ENCODE data around the gene AASDH. TPM values are rescaled to one million over a fixed set of nuclear protein-coding genes. Genes with fewer than 3 reads are reported as not detected.

Gene AASDH
- polyA plus RNA-seq, 1 of the 3 experiments (the other 2 are of a cell fraction): 4.4 TPM

GRCh38 chr4:56386091-56386490 lies 1.2 kb downstream of the AASDH start:
- Histone ChIP-seq H3K9me3 (no peaks in the 10 kb centered on the region), H3K27me3 (ENCODE audit: insufficient read depth) (no peaks in the 10 kb centered on the region), H3K36me3 (replicated peaks in 1 of 2; ENCODE audit: control insufficient read depth in 1 of 2, insufficient read depth in 2 of 2, low read length in 1 of 2) (peaks cover 5 to 23% of the 10 kb centered on the region in 2 experiments), H3K4me2 (peak overlapping the region; percentile 81), H3K27ac (ENCODE audit: low read depth in 2 of 2, low read length in 1 of 2) (peak overlapping the region; percentile 2 to 98; a peak in 3 of 4 replicates), H4K20me1 (ENCODE audit: insufficient read depth) (no peaks in the 10 kb centered on the region), H3K9me2 (no peaks in the 10 kb centered on the region), H3K9ac (peak overlapping the region; percentile 89; the same call in 1 of the 2 replicates), H3K4me3 (ENCODE audit: low read depth in 2 of 2, low read length in 1 of 2) (peak overlapping the region; percentile 38 to 90), H3K79me2 (ENCODE audit: insufficient read depth) (peaks cover 40% of the 10 kb centered on the region), H3F3A (replicated peaks; ENCODE audit: insufficient read depth) (peaks cover 20% of the 10 kb centered on the region), H3K4me1 (ENCODE audit: control insufficient read depth in 1 of 2, insufficient read depth in 2 of 2, low read depth in 1 of 2, low read length in 1 of 2) (peaks cover 0 to 12% of the 10 kb centered on the region in 2 experiments; a peak in 3 of 4 replicates), H2AFZ (ENCODE audit: low read depth) (peak overlapping the region; percentile 88)
- TF ChIP-seq EZH2phosphoT487 (IDR thresholded peaks at IDR 0.05; ENCODE audit: borderline replicate concordance, low read depth) (no peak), RXRA (IDR thresholded peaks at IDR 0.05; ENCODE audit: borderline replicate concordance, low read depth) (no peak), RAD21 (IDR thresholded peaks at IDR 0.05; ENCODE audit: low read length) (no peak), NRF1 (IDR thresholded peaks at IDR 0.05; ENCODE audit: low read depth, low read length) (no peak), RCOR1 (IDR thresholded peaks at IDR 0.05; ENCODE audit: low read length) (no peak), REST (IDR thresholded peaks at IDR 0.05; ENCODE audit: low read depth, low read length) (no peak), GATA2 (CRISPR knock-in tag; IDR thresholded peaks at IDR 0.05) (no peak), YY1 (IDR thresholded peaks at IDR 0.05; ENCODE audit: low read depth) (no peak), SIN3A (IDR thresholded peaks at IDR 0.05; ENCODE audit: borderline replicate concordance, low read depth, low read length) (no peak), TEAD4 (IDR thresholded peaks at IDR 0.05; ENCODE audit: borderline replicate concordance, insufficient read depth) (no peak), GABPA (IDR thresholded peaks at IDR 0.05; ENCODE audit: low read depth) (no peak), EP300 (IDR thresholded peaks at IDR 0.05; ENCODE audit: borderline replicate concordance in 1 of 2, low read depth in 1 of 2, low read length in 1 of 2) (no peak), RFX5 (IDR thresholded peaks at IDR 0.05; ENCODE audit: low read length) (no peak), TCF12 (IDR thresholded peaks at IDR 0.05) (no peak), MAX (IDR thresholded peaks at IDR 0.05; ENCODE audit: low read depth) (no peak), FOXJ3 (CRISPR knock-in tag; IDR thresholded peaks at IDR 0.05) (no peak)
- TF ChIP-seq, protein P1, sequence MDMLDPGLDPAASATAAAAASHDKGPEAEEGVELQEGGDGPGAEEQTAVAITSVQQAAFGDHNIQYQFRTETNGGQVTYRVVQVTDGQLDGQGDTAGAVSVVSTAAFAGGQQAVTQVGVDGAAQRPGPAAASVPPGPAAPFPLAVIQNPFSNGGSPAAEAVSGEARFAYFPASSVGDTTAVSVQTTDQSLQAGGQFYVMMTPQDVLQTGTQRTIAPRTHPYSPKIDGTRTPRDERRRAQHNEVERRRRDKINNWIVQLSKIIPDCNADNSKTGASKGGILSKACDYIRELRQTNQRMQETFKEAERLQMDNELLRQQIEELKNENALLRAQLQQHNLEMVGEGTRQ (IDR thresholded peaks at IDR 0.05; ENCODE audit: borderline replicate concordance, low read depth, low read length): no peak
- TF ChIP-seq, protein P2, sequence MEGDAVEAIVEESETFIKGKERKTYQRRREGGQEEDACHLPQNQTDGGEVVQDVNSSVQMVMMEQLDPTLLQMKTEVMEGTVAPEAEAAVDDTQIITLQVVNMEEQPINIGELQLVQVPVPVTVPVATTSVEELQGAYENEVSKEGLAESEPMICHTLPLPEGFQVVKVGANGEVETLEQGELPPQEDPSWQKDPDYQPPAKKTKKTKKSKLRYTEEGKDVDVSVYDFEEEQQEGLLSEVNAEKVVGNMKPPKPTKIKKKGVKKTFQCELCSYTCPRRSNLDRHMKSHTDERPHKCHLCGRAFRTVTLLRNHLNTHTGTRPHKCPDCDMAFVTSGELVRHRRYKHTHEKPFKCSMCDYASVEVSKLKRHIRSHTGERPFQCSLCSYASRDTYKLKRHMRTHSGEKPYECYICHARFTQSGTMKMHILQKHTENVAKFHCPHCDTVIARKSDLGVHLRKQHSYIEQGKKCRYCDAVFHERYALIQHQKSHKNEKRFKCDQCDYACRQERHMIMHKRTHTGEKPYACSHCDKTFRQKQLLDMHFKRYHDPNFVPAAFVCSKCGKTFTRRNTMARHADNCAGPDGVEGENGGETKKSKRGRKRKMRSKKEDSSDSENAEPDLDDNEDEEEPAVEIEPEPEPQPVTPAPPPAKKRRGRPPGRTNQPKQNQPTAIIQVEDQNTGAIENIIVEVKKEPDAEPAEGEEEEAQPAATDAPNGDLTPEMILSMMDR (IDR thresholded peaks at IDR 0.05): no peak
- TF ChIP-seq, protein P3, sequence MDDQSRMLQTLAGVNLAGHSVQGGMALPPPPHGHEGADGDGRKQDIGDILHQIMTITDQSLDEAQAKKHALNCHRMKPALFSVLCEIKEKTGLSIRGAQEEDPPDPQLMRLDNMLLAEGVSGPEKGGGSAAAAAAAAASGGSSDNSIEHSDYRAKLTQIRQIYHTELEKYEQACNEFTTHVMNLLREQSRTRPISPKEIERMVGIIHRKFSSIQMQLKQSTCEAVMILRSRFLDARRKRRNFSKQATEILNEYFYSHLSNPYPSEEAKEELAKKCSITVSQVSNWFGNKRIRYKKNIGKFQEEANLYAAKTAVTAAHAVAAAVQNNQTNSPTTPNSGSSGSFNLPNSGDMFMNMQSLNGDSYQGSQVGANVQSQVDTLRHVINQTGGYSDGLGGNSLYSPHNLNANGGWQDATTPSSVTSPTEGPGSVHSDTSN (IDR thresholded peaks at IDR 0.05): no peak
- ChIA-PET POLR2A (interaction anchor here (0.8 kb wide), 1 partner anchor 13 kb away, joined by 3 read pairs; no protein-coding TSS in a partner anchor), CTCF (interaction anchor here (0.6 kb wide), 1 partner anchor 239 kb away, joined by 3 read pairs; no protein-coding TSS in a partner anchor)
- WGBS (ENCODE audit: low lambda C conversion rate): 86% methylated on average over 4 of the region's 4 CpGs
- no peak for DNase-seq
